ENCODE results near the gene C10orf95.

The C10orf95 gene

GRCh38 chr10:102491136-102491535 lies 39.8 kb upstream of the C10orf95 start:
- no peak overlapping the region for H3K4me3 ChIP-seq (ENCODE audit: low read depth, low read length)
- no peak for TF ChIP-seq CTCF (IDR thresholded peaks at IDR 0.05; ENCODE audit: insufficient read depth, low read depth, low read length, missing control alignments)
- no peak for DNase-seq (ENCODE audit: low read depth)

GRCh38 chr10:102485093-102485784 lies 33.9 kb upstream of the C10orf95 start:
- no peak for DNase-seq (ENCODE audit: low read depth)
- no peak overlapping the region for H3K4me3 ChIP-seq (ENCODE audit: low read depth, low read length)
- no peak for TF ChIP-seq CTCF (IDR thresholded peaks at IDR 0.05; ENCODE audit: insufficient read depth, low read depth, low read length, missing control alignments)

GRCh38 chr10:102484021-102484420 lies 32.7 kb upstream of the C10orf95 start:
- no peak for TF ChIP-seq CTCF (IDR thresholded peaks at IDR 0.05; ENCODE audit: insufficient read depth, low read depth, low read length, missing control alignments)
- DNase-seq (ENCODE audit: low read depth): no peak
- H3K4me3 ChIP-seq (ENCODE audit: low read depth, low read length): no peak overlapping the region

GRCh38 chr10:102480396-102480795 lies 29.1 kb upstream of the C10orf95 start:
- no peak for TF ChIP-seq CTCF (IDR thresholded peaks at IDR 0.05; ENCODE audit: insufficient read depth, low read depth, low read length, missing control alignments)
- DNase-seq (ENCODE audit: low read depth): no peak
- H3K4me3 ChIP-seq (ENCODE audit: low read depth, low read length): no peak overlapping the region

GRCh38 chr10:102479651-102480050 lies 28.3 kb upstream of the C10orf95 start:
- DNase-seq (ENCODE audit: low read depth): no peak
- no peak for TF ChIP-seq CTCF (IDR thresholded peaks at IDR 0.05; ENCODE audit: insufficient read depth, low read depth, low read length, missing control alignments)
- no peak overlapping the region for H3K4me3 ChIP-seq (ENCODE audit: low read depth, low read length)

- TF ChIP-seq CTCF (IDR thresholded peaks at IDR 0.05; ENCODE audit: insufficient read depth, low read depth, low read length, missing control alignments): no peak
- no peak for DNase-seq (ENCODE audit: low read depth)
- H3K4me3 ChIP-seq (ENCODE audit: low read depth, low read length): no peak overlapping the region
Measured at GRCh38 chr10:102476466-102477141, 25.3 kb upstream of the C10orf95 start.
